ENCODE measurements around the gene KLHL29.

Gene KLHL29

DNA sequence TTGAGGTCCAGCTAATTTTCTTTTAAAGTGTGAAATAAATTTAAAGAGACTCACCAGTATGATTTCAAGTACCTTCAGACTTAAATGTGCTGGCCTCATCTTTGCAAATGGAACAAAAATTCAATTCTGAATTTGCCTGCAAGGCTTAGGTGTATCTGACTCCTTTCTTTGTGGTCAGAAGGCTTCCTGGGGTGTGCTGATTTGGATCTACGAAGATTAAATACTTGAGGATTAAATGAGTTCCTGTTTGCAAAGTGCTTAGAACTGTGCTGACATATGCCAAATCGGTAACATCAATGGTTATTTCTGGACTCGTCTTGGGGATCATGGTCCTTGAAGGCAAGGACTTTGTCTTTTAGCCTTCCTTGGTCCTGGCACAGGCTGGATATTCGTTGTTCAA, 9.7 kb downstream of the KLHL29 start:
- in situ Hi-C loops (cut with MboI; ENCODE audit: low sequenced_read_pairs) = no loop called here

DNA sequence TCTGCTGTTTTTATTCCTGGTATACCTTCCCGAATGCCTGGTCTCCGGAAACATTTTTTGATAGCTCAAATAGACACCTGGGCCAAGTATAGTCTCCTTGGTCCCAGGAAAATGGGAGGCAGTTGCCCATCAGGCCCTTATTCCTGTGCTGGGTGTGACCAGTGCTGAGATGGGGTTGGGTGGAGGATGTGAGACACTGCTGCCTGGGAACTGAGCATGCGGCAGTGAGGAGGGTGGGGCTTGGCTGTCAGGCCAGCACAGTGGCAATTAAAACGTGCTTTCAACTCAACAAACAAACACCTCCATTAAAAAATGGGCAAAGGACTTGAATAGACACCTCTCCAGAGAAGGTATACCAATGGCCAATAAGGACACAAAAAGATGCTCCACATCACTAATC, 12.5 kb downstream of the KLHL29 start:
- in situ Hi-C loops (cut with MboI; ENCODE audit: low sequenced_read_pairs) = no loop called here

DNA sequence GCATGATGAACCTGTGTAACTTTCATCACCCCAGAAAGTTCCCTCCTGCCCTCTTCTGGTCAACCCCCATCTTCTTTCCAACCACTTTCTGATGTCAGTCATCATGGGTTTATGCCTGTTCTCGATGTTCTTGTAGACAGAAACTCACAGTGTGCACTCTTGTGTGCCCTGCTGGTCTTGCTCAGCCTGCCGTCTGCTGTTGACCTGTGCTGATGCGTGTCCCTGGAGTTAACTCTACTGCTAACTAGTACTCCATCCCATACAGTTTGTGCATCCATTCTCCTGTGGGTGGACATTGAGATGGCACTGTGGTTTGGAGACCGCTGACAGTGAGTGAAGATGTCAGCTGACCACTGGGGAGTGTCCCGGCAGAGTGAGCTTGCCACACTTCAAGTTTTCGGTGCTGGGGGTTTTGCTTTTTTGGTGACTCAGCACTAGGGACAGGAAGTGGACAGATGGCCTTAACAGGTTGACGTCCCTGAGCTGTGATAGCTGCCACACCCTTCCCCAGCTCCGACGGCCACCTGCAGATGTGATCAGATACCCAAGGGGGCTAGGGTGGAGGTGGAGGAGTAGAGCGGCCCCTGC, 14.8 kb downstream of the KLHL29 start:
- in situ Hi-C loops (cut with MboI; ENCODE audit: low sequenced_read_pairs) = no loop called here

DNA sequence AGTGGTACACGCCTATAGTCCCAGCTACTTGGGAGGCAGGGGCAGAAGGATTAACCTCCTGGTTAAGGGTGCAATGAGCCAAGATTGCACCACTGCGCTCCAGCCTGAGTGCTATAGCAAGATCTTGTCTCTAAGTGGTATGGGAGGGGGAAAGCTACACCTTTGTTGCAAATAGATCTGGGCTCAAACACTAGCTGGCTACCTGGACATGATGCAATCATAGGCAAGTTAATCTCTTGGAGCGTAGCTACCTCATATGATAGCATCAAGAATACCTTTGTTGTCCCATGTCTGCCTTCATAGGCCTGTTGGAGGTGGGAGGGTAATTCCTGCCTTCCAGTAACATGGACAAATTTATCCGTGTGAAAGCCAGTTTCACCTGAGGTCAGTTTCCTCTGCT, 15.7 kb downstream of the KLHL29 start:
- in situ Hi-C loops (cut with MboI; ENCODE audit: low sequenced_read_pairs) = no loop called here

DNA sequence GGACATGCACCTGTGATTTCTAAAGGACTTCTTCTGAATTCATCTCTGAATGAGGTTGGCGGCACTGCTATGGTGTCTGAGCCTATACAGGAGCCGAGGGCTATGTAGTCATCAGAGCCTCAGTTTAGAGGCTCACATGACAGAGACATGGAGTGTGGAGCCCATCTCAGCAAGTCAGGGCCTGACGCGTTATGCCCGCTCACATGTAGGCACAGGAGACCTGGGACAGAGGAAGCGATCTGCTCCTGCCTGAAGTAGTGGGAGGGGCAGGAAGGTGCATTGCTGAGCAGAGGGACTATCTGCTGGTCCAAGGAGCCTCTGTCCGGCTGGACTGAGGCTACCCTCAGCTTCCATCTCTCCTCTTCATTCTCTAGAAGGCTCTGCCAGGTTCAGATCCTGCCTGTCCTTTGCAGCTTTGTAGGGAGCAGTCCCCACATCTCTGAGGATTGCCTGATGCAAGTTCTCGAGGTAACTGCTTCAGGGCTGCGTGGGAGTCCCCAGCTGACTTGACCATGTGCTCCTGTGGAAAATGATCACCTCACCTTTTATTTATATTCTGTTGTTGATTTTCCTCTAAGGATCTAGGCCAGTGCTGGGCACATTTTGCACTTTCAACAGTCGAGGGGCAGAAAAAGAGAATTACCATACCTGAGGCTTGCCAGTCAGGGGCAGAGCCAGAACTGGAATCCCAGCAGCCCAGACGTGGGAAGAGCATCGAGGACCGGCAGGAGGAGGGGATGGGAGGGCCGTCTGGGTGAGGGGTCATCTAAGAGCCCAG, 16.6 kb downstream of the KLHL29 start:
- in situ Hi-C loops (cut with MboI; ENCODE audit: low sequenced_read_pairs) = no loop called here

DNA sequence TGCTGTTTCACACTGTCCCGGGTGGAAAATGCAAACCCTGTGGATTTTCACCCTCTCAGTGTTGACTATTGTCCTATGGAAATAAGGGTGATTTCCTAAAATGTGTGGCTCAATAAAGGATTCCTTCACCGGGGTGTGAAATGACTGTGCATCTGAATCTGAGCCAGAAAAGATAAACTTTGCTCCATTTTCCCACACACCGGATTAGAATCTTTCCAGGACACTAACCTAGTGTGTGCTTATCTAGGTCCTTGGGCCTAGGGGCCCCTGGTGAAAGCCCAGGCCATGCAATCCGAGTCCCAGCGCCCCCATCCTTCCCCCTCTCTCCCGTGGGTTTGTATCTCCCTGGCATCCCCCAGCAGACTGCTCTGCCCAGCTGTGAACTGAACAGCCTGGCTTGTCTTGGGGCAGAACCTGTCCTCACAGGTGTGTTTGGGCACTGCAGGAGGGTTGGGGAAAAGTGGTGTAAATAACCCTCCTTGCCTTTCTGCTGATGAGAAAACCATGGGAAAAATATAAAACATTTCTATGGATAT, 17.3 kb downstream of the KLHL29 start:
- in situ Hi-C loops (cut with MboI; ENCODE audit: low sequenced_read_pairs) = no loop called here

DNA sequence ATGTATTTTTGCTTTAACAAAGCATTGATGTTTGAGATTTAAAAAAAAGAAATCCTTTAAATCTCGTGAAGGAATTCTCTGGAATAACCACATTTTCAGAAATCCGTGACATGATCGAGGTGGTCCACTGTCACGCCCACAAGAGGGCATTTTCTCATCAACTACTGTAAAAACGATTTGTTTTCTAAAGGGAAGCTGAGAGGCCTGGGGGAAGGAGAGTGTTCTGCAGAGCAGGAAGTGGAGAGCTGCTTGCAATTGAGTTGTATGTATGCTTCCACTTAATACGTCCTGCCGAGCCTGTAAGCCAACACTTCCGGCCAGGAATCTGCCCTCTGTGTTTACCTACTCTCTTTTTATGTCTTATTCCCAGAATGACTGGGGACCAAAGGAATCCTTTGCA, 19.4 kb downstream of the KLHL29 start:
- in situ Hi-C loops (cut with MboI; ENCODE audit: low sequenced_read_pairs) = no loop called here

DNA sequence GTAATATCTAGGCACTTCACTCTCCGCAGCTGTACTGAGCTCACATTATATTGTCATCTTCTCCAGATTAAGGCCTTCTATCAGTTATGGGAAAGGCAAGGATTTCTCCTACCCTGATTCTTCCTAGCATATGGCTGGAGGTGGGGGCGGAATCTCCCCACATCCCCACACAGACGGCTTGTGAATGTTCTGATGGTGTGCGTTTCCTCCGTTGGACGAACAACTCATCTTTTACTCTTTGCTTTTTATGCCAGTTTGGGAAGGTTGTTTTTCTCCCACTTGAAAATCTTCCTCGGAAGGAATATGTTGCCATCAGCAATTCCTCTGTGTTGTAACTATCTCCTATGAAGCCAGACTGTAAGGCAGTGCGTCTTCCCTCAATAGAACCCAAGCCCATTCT, 24.3 kb downstream of the KLHL29 start:
- in situ Hi-C loops (cut with MboI; ENCODE audit: low sequenced_read_pairs) = no loop called here

DNA sequence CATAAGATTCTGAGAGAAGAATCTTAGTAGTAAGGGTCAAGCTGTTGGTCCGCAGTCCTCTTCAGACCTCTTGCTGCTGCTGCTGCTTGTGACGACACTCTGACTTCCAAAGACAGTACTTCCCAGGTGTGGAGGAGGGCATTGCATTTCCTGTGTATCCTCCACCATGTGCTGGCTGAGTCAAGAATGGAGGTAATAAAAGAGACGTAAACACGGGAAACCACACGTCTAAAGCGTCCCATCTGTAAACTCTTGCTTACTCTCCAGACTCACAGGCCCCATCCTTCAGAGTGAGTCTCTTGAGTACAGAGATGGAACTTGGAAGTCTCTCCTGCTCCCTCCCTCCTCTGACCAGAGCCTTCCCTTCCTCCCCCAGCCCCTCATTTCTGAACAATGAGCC, 25.6 kb downstream of the KLHL29 start:
- in situ Hi-C loops (cut with MboI; ENCODE audit: low sequenced_read_pairs) = no loop called here

DNA sequence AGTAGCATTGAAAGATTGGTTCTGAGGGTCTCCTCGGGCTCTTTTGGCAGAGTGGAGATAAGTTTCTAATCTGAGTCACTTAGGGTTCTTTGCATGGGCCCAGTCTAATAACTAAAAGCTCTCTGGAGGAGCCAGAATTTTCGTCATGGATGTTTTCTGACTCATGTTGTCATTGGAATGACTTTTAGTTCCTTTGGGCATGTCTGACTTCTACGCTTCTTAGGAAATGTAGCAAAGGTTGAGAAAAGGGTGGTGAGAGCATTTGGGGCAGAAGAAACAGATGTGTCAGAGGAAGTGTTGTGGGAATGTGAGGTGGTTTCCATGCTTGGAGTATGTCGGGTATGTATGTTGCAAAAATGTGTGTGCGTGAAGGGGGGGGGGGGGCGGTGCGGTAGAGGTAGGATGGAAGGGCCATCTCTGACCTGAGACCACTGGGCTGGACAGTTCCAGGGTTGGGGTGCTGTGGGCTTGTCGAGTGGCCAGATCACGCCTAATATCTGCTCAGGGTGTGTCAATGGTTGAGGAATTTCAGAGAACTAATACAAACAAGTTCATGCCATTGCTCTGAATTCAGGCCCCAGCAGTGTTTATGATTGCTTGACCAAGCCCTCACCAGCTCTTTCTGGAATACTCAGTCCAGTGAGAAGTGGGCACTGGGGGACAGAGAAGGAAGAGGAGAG, 26.9 kb downstream of the KLHL29 start:
- in situ Hi-C loops (cut with MboI; ENCODE audit: low sequenced_read_pairs) = no loop called here

DNA sequence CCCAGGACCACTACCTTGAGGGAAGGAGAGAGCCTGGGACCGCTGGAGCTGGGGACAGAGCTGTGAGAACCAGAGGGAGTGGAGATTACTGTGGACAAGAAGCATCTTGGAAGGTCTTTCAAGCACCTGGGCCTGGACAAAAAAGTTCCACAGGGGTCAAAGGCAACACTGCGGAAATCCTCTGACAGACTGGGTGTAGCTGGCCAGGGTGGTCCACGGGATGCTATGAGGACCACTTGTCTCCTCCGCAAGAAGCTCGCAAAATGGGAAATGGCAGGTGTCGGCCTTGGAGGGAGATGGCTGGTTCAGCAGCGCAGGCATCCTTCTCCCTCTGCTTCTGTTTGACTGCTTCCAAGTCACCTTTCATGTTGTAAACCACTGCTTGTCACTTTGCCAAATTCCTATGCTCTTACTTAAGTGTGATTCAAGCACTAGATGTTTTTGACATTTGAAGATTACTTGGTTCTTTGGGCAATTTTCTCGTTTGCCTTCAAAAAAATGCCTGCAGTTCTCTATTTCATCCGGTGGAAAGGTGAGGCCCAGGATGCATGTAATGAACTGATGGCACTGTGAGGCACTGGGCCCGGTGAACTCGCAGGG, 27.7 kb downstream of the KLHL29 start:
- in situ Hi-C loops (cut with MboI; ENCODE audit: low sequenced_read_pairs) = no loop called here

DNA sequence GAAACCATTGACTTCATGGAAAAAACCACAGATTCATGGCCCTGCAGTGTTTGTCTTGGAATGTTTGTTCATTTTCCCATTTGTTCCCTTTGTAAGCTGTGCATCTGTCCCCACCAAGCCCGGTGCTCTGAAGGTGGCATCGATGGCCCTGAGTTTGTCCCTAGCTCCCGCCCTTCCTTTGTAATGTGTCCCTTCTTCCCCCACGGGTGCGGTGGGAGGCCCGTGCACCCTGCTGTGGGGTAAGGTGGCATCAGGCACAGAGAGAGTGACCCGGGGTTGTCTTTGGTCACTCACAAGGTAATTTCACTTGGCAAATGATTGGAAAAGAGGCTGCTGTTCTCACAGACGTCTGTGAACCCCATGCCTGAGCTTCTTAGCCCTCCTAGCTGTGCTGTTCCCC, 28.7 kb downstream of the KLHL29 start:
- in situ Hi-C loops (cut with MboI; ENCODE audit: low sequenced_read_pairs) = no loop called here

DNA sequence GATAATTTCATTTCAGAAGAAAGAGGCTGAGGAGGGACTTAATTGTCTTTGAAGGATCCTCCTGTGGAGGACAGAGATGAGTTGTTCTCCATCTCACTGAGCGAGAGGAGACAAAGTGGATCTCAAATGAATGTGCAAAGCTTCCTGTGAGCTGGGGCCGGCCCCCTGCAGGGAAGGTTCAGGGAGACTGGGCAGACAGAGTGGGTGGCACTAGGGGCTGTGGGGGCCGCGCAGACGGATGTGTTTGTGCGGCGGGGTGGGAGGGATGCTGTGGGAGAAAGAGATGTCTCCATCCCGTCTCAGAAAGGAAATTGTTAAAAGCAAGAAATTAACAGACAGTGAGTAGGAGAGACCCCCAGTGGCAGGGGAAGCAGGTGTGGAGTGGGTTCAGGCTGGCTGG, 29.1 kb downstream of the KLHL29 start:
- in situ Hi-C loops (cut with MboI; ENCODE audit: low sequenced_read_pairs) = no loop called here

DNA sequence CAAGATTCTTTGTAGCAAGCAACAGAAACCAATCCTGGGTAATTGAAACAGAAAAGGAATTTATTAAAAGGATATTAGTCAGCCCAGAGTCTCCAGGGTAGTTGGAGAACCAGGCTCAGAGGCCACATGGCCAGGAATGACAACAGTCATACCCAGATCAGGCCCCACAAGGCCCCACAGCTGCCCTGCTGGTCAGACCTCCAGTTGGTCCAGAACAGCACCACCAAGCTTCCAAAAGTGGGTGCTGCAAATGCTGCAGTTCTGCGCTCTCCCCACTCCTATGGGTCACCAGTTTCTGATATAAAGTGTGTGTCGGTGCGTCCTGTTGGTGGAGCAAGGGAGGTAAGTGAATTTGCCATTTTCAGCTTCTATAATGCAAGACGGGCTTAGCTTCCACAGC, 29.9 kb downstream of the KLHL29 start:
- in situ Hi-C loops (cut with MboI; ENCODE audit: low sequenced_read_pairs) = no loop called here

DNA sequence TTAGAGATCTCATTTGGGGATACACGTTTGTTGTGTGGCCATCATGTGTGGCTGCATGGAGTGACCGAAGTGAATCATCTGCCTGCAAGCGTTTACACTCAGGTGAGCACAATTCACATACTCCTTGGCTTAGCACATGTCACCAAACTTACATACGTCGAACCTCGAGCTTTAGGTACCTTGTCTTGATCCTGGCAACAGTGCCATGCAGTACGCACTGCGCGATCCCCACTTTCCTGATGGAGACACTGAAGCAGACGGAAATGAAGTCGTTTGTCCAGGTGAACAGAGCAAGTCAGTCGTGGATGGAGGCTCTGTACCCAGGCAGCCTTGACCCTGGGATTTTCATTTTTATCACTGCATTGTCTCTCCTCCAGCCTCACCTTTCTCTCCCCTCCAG, 32.3 kb downstream of the KLHL29 start:
- in situ Hi-C loops (cut with MboI; ENCODE audit: low sequenced_read_pairs) = no loop called here

DNA sequence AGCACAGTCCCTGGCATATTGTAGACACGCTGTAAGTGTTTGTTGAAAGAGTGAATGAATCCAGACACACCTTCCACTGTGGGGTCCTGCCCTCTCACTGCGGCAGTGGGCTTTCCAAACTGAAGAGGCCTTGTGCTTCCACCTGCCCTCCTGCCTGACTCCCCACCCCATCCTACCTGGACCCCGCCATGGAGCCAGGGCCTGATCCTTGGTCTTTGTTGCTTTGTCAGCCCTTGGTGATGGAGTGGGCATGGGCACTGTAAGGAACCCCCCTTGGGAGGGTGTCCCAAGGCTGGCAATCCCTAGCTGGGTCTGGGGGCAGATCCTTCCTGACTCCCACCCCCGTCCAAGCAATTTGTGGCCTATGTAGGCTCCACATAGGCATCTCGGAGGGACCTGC, 33.1 kb downstream of the KLHL29 start:
- in situ Hi-C loops (cut with MboI; ENCODE audit: low sequenced_read_pairs) = no loop called here

DNA sequence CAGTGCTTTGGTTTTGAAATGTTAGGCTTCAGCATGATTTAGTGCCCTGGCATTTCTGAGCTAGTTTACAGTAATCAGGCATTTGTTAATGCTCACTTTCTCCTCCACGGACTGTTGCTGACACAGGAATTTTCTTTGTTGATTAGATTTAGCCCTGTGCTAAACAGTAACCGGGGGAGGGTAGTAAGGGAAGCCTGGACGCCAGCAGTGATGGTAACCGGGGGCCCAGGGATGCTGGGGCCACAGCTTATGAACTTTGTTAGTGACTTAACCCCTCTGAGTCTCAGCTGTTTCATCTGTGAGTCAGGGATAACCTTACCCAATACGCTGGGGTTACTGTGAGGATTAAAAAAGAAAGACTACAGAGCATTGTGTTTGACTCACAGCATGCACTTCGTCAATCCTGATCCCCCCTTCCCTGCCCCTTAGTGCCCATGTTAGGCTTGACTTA, 33.5 kb downstream of the KLHL29 start:
- in situ Hi-C loops (cut with MboI; ENCODE audit: low sequenced_read_pairs) = no loop called here

DNA sequence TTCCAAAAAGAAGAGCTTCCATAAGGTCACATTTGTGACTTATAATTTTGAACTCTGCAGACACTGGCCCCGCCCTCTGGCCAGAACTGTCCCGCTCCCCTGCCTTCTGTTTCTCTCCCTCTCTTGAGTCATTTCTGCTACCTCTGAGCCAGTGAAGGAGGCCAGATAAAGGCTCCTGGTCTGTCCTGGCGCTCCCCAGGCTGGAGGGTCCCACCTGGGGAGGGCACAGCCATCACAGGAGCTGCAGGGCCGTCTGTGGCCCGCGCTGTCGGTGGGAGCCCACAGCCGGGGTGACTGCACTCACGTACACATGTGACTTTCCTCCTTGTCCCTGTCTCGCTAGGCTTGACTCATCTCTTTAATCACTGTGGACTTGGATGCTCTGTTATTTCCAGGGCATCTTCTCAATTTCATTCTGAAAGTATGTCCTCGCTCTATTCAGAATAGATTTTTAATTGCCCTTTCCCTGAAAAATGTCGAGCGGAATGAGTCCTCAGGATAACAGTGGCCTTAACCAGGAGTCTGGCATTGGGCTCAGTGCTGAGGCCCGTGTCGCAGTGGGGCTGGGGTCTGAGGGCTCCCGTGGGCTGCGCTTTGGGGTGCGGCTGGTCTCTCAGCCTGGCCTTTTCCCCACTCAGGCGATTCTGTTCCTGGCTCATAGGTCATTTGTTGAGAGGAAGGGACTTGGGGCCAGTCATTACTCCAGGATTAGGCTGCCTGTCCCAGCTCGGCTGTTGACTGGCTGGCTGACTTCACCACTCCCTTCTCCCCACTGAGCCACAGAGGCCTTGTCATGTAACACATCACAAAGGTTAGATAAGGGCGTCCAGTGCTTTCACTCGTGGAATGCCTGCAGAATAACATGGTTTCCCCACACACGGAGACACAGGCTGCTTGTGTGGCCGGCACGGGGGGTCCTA, 34.5 kb downstream of the KLHL29 start:
- in situ Hi-C loops (cut with MboI; ENCODE audit: low sequenced_read_pairs) = no loop called here

DNA sequence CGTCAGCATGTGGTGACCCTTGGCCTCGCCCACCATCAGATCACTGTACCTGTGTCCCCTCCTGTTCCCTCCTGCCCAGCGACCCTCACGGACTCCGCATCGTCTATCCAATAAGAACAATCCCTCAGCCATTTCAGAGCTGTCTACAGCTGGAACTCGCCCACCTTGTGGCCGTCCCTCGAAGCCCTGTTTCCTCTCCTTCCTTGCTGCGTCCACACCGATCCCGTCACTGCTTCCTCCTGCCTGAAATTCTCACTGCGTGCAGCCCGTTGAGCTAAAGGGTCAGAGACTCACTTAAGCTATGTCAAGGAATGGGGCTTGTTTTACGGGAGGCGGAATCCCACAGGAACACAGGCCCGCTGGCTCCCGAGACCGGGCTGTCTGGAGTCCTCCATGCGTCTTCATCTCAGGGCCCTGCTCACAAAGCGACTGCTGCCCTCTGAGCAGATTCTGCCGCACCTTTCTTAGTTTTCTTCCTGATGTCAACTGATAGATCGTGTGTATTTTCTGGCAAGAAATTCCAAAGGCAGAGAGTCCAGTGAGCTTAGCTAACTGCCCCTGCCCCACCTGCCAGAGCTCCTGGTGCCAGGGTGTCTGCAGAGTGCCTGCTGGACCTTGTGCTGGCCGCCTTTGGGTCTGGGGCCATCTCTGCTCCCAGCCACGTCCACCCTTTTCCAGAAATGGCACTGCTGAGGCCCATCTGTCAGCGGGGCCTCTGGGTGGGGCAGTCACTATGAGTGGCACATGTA, 35.3 kb downstream of the KLHL29 start:
- in situ Hi-C loops (cut with MboI; ENCODE audit: low sequenced_read_pairs) = no loop called here
